ENCODE data around the gene CCDC88C. TPM values are rescaled to one million over a fixed set of nuclear protein-coding genes. Genes with fewer than 3 reads are reported as not detected.
A peak's percentile ranks its signal among the peaks of the same experiment; 100 is the strongest.
"Not testable (repeated sequence)": the region's sequence is repeated elsewhere in the genome, so short reads cannot be mapped to it uniquely, and the experiment has no call there.

Gene CCDC88C
- total RNA-seq, 2 experiments from 2014 or later, result 269 to 287 TPM

GRCh38 chr14:91227183-91227628 lies 190.4 kb downstream of the CCDC88C start:
- peak in 3 of 14 experiments; percentile 59 to 67 (median 65) for DNase-seq
- H3K36me3 Mint-ChIP-seq (ENCODE audit: low read depth), result peaks cover 15% of the 10 kb centered on the region
- peaks cover 88% of the 10 kb centered on the region for H3K4me1 ChIP-seq (ENCODE audit: insufficient read depth, low read length)

GRCh38 chr14:91226360-91226759 lies 191.3 kb downstream of the CCDC88C start:
- POLR2A ChIA-PET, result interaction anchor here (0.6 to 5.5 kb wide), 6 partner anchors 12 to 164 kb away, joined by 3 to 187 read pairs (median 4); partner anchors contain the start of gene GPR68
- peaks cover 82% of the 10 kb centered on the region for H3K4me1 ChIP-seq (ENCODE audit: insufficient read depth, low read length)
- not testable (repeated sequence) for H3K27me3 ChIP-seq (ENCODE audit: control insufficient read depth in 1 of 2, insufficient read depth in 2 of 2, low read length in 2 of 2); ATAC-seq (ENCODE audit: poor library complexity); H3K36me3 ChIP-seq (ENCODE audit: insufficient read depth, low read length); H3K9me3 ChIP-seq (ENCODE audit: control insufficient read depth in 1 of 2, insufficient read depth in 1 of 2, low read length in 2 of 2); H3K27me3 Mint-ChIP-seq; H3K9me3 Mint-ChIP-seq; H3K4me3 ChIP-seq (ENCODE audit: low read length)
- H3K4me3 Mint-ChIP-seq, result peak overlapping the region; percentile 68
- peak overlapping the region in 1 of 2 donors; percentile 76 for H3K27ac ChIP-seq (ENCODE audit: low read depth in 1 of 2, low read length in 2 of 2)
- DNase-seq, result peak in 2 of 14 experiments; percentile 35 to 61
- peaks cover 94% of the 10 kb centered on the region for H3K4me1 Mint-ChIP-seq (ENCODE audit: low read depth)
- peak overlapping the region; percentile 88 for H3K27ac Mint-ChIP-seq
- peaks cover 15% of the 10 kb centered on the region for H3K36me3 Mint-ChIP-seq (ENCODE audit: low read depth)
- CTCF ChIA-PET, result interaction anchor here (1.1 to 3.1 kb wide), 3 partner anchors 19 to 53 kb away, joined by 4 to 19 read pairs (median 4); partner anchors contain the start of gene GPR68
- intact Hi-C loops (cut with DNase I, micrococcal nuclease), result loop anchor here (5.0 kb wide), 2 partner anchors 34 to 36 kb away; no protein-coding TSS in a partner anchor

More at GRCh38 chr14:91227183-91227628, 190.4 kb downstream of the CCDC88C start:
- H3K27ac Mint-ChIP-seq, result peak overlapping the region; percentile 88
- Histone ChIP-seq H3K36me3 (ENCODE audit: insufficient read depth, low read length) (peaks cover 13% of the 10 kb centered on the region), H3K27ac (ENCODE audit: low read depth in 1 of 2, low read length in 2 of 2) (peak overlapping the region; percentile 43 to 76), H3K4me3 (ENCODE audit: low read length) (no peak overlapping the region), H3K27me3 (ENCODE audit: control insufficient read depth in 1 of 2, insufficient read depth in 2 of 2, low read length in 2 of 2) (no peaks in the 10 kb centered on the region), H3K9me3 (ENCODE audit: control insufficient read depth in 1 of 2, insufficient read depth in 1 of 2, low read length in 2 of 2) (no peaks in the 10 kb centered on the region)
- ChIA-PET POLR2A (interaction anchor here (1.0 to 5.5 kb wide), 7 partner anchors 11 to 84 kb away, joined by 3 to 187 read pairs (median 4); partner anchors contain the start of gene GPR68), CTCF (interaction anchor here (1.1 to 3.1 kb wide), 5 partner anchors 18 to 59 kb away, joined by 4 to 19 read pairs (median 4); partner anchors contain the start of gene GPR68)
- H3K27me3 Mint-ChIP-seq, result no peaks in the 10 kb centered on the region
- H3K4me3 Mint-ChIP-seq, result peak overlapping the region; percentile 68
- no peak for ATAC-seq (ENCODE audit: poor library complexity)
- intact Hi-C loops (cut with DNase I, micrococcal nuclease), result loop anchor here (5.0 kb wide), 2 partner anchors 35 kb away; no protein-coding TSS in a partner anchor
- H3K4me1 Mint-ChIP-seq (ENCODE audit: low read depth), result peaks cover 95% of the 10 kb centered on the region
- no peak for TF ChIP-seq CTCF (IDR thresholded peaks at IDR 0.05)
- peaks cover 3% of the 10 kb centered on the region for H3K9me3 Mint-ChIP-seq

- H3K4me1 Mint-ChIP-seq (ENCODE audit: low read depth), result peaks cover 91% of the 10 kb centered on the region
- POLR2A ChIA-PET, result no interaction called here
- Histone ChIP-seq H3K27me3 (ENCODE audit: control insufficient read depth in 1 of 2, insufficient read depth in 2 of 2, low read length in 2 of 2) (no peaks in the 10 kb centered on the region), H3K9me3 (ENCODE audit: control insufficient read depth in 1 of 2, insufficient read depth in 1 of 2, low read length in 2 of 2) (no peaks in the 10 kb centered on the region), H3K27ac (ENCODE audit: low read depth in 1 of 2, low read length in 2 of 2) (no peak overlapping the region), H3K4me3 (ENCODE audit: low read length) (no peak overlapping the region), H3K4me1 (ENCODE audit: insufficient read depth, low read length) (peaks cover 76% of the 10 kb centered on the region), H3K36me3 (ENCODE audit: insufficient read depth, low read length) (peaks cover 11% of the 10 kb centered on the region)
- CTCF ChIA-PET, result no interaction called here
- peaks cover 23% of the 10 kb centered on the region for H3K36me3 Mint-ChIP-seq (ENCODE audit: low read depth)
- H3K27ac Mint-ChIP-seq, result no peak overlapping the region
- no peak for TF ChIP-seq CTCF (IDR thresholded peaks at IDR 0.05)
- no peaks in the 10 kb centered on the region for H3K9me3 Mint-ChIP-seq
- H3K4me3 Mint-ChIP-seq, result no peak overlapping the region
- intact Hi-C loops (cut with DNase I, micrococcal nuclease), result loop anchor here (5.0 kb wide), 2 partner anchors 33 to 37 kb away; no protein-coding TSS in a partner anchor
- ATAC-seq (ENCODE audit: poor library complexity) (no peak), DNase-seq (no peak)
- no peaks in the 10 kb centered on the region for H3K27me3 Mint-ChIP-seq
Measured at GRCh38 chr14:91225025-91225424, 192.6 kb downstream of the CCDC88C start.
